GM12875 (cell line): Measurements from ENCODE around the gene LSM7.

Source experiments
- H3K4me3 ChIP-seq: one replicate; pipeline ENCODE4 v1.5.1; 2011; ENCODE audit warnings: low read depth, low read length, control low read depth
- CTCF ChIP-seq: IDR thresholded peaks from 2 replicates; pipeline ENCODE4 v1.5.1; 2011; ENCODE audit warnings: low read depth, mild to moderate bottlenecking, control low read depth, inconsistent platforms, low read length, moderate library complexity, borderline replicate concordance; ENCODE audit not compliant: insufficient read depth

LSM7 gene

GRCh38 chr19:2312820-2313501 is 15.4 kb downstream of the LSM7 start:
- TF ChIP-seq CTCF: no peak
- no peak overlapping the region for H3K4me3 ChIP-seq

GRCh38 chr19:2311093-2311492 is 17.3 kb downstream of the LSM7 start:
- H3K4me3 ChIP-seq: no peak overlapping the region
- TF ChIP-seq CTCF: no peak

GRCh38 chr19:2309734-2310362 is 18.5 kb downstream of the LSM7 start:
- no peak for TF ChIP-seq CTCF
- no peak overlapping the region for H3K4me3 ChIP-seq

- TF ChIP-seq CTCF: no peak
- H3K4me3 ChIP-seq: no peak within 1 kb of the TSS
Observed at GRCh38 chr19:2308114-2308556, 20.3 kb downstream of the LSM7 start, which contains the start of gene LINGO3. LINGO3 (minus strand) TSS chr19:2308154; CDS start chr19:2291776, 16,378 bp downstream.

GRCh38 chr19:2307518-2308012 is 20.8 kb downstream of the LSM7 start:
- no peak for TF ChIP-seq CTCF
- H3K4me3 ChIP-seq: no peak overlapping the region

- no peak for TF ChIP-seq CTCF
- H3K4me3 ChIP-seq: no peak overlapping the region
Observed at GRCh38 chr19:2306971-2307370, 21.4 kb downstream of the LSM7 start.
